H1 (cell line): ENCODE data around the gene CELSR3. TPM values are rescaled to one million over a fixed set of nuclear protein-coding genes. Genes with fewer than 3 reads are reported as not detected.

Experiments used
- CTCF ChIA-PET: fragments of 300-600 bp; sonication (Branson Sonifier 250); formaldehyde crosslinking; loops from one replicate; lab custom pipeline; 2021; ENCODE audit not compliant: partially characterized antibody; lab: Charles Lee
- POLR2A ChIA-PET: fragments of 300-600 bp; sonication (Branson Sonifier 250); formaldehyde crosslinking; loops from one replicate; lab custom pipeline; 2021; ENCODE audit warnings: inconsistent platforms; ENCODE audit not compliant: partially characterized antibody; lab: Charles Lee
- DNase-seq, 2 experiments: peaks; one replicate each; pipeline versions ENCODE4 v3.0.0 to v3.0.0-alpha.2; 2010 to 2022; ENCODE audit warnings: low spot score in 2 of 2, low read depth in 1 of 2, mixed read lengths in 1 of 2
- FAIRE-seq: peaks from 2 replicates; lab custom pipeline; 2011; peaks lifted over from hg19 to GRCh38; lab: Jason Lieb, UNC
- H2AFZ ChIP-seq: 2 replicates; pipeline ENCODE4 v1.8.1; 2012; ENCODE audit warnings: low read length, inconsistent platforms
- H2AK5ac ChIP-seq: 2 replicates; pipeline ENCODE4 v1.6.1; 2013; ENCODE audit warnings: low read depth, low read length
- H2BK120ac ChIP-seq: replicated peaks from 2 replicates; pipeline ENCODE3; 2013; ENCODE audit warnings: low read depth, low read length, inconsistent platforms
- H2BK12ac ChIP-seq: 2 replicates; pipeline ENCODE4 v1.6.1; 2013; ENCODE audit warnings: low read depth, low read length
- H2BK15ac ChIP-seq: 2 replicates; pipeline ENCODE4 v1.6.1; 2013; ENCODE audit warnings: low read length
- H2BK20ac ChIP-seq: 2 replicates; pipeline ENCODE4 v1.6.1; 2013; ENCODE audit warnings: low read length
- H2BK5ac ChIP-seq: 2 replicates; pipeline ENCODE4 v1.6.1; 2013; ENCODE audit warnings: low read depth, low read length
- H3K14ac ChIP-seq: 2 replicates; pipeline ENCODE4 v1.6.1; 2013; ENCODE audit warnings: inconsistent platforms; ENCODE audit not compliant: insufficient read length
- H3K18ac ChIP-seq: 2 replicates; pipeline ENCODE4 v1.6.1; 2013; ENCODE audit warnings: low read length; ENCODE audit errors: extremely low read depth
- H3K23ac ChIP-seq: 2 replicates; pipeline ENCODE4 v1.6.1; 2013; ENCODE audit warnings: inconsistent platforms; ENCODE audit not compliant: insufficient read length
- H3K23me2 ChIP-seq: 2 replicates; pipeline ENCODE4 v1.6.1; 2013; ENCODE audit warnings: low read depth, low read length
- H3K27ac ChIP-seq: 2 replicates; pipeline ENCODE4 v1.6.1; 2011; ENCODE audit warnings: low read depth, low read length, inconsistent platforms
- H3K27me3 ChIP-seq, 4 experiments: replicated peaks in 1 of 4; 1 replicate in 1 of 4; 2 replicates in 3 of 4; pipeline versions ENCODE4 v1.6.1 to v1.8.1; 2011 to 2013; ENCODE audit warnings: low read length in 3 of 4, mild to moderate bottlenecking in 3 of 4, inconsistent platforms in 2 of 4, mixed read lengths in 2 of 4, moderate library complexity in 1 of 4; ENCODE audit not compliant: control insufficient read depth in 3 of 4, insufficient read depth in 3 of 4; ENCODE audit errors: extremely low read depth in 1 of 4
- H3K36me3 ChIP-seq, 4 experiments: 2 replicates each; pipeline versions ENCODE4 v1.6.1 to v1.8.1; 2011 to 2013; ENCODE audit warnings: mild to moderate bottlenecking in 4 of 4, low read length in 3 of 4, moderate library complexity in 2 of 4, control low read depth in 1 of 4, inconsistent platforms in 1 of 4; ENCODE audit not compliant: insufficient read depth in 4 of 4, control insufficient read depth in 2 of 4
- H3K4ac ChIP-seq: replicated peaks from 2 replicates; pipeline ENCODE3; 2013; ENCODE audit warnings: low read length, low read depth, mixed read lengths, inconsistent platforms; ENCODE audit not compliant: insufficient read length
- H3K4me1 ChIP-seq, 4 experiments: replicated peaks in 1 of 4; 1 replicate in 1 of 4; 2 replicates in 3 of 4; pipeline versions ENCODE4 v1.6.1 to v1.8.1; 2011 to 2013; ENCODE audit warnings: low read length in 3 of 4, inconsistent platforms in 2 of 4, mixed read lengths in 1 of 4; ENCODE audit not compliant: insufficient read depth in 4 of 4, control insufficient read depth in 3 of 4
- H3K4me2 ChIP-seq, 2 experiments: 2 replicates each; pipeline versions ENCODE4 v1.6.1 to v1.8.1; 2011 to 2013; ENCODE audit warnings: low read depth in 2 of 2, low read length in 2 of 2, control low read depth in 1 of 2, inconsistent platforms in 1 of 2, mild to moderate bottlenecking in 1 of 2; ENCODE audit not compliant: insufficient read depth in 1 of 2
- H3K4me3 ChIP-seq, 4 experiments: fragments of 200-600, 300-600 bp in 1 of 4; sonication (generic), shearing (Covaris generic), sonication (Bioruptor Twin) in 1 of 4; 2 replicates each; pipeline versions ENCODE4 v1.5.1 to v1.8.1; 2011 to 2016; ENCODE audit warnings: low read length in 4 of 4, low read depth in 3 of 4, control low read depth in 2 of 4, inconsistent platforms in 2 of 4, mild to moderate bottlenecking in 2 of 4, mixed read lengths in 1 of 4, moderate library complexity in 1 of 4; ENCODE audit not compliant: insufficient read depth in 2 of 4; ENCODE audit errors: extremely low read depth in 1 of 4
- H3K56ac ChIP-seq: replicated peaks from 2 replicates; pipeline ENCODE3; 2013; ENCODE audit warnings: low read depth, mild to moderate bottlenecking, mixed read lengths, low read length, inconsistent platforms; ENCODE audit not compliant: insufficient read length
- H3K79me1 ChIP-seq: 2 replicates; pipeline ENCODE4 v1.6.1; 2013; ENCODE audit warnings: low read depth, low read length, control low read depth
- H3K79me2 ChIP-seq, 2 experiments: 2 replicates each; pipeline versions ENCODE4 v1.6.1 to v1.8.1; 2012 to 2013; ENCODE audit warnings: low read length in 2 of 2, mild to moderate bottlenecking in 2 of 2, inconsistent platforms in 1 of 2; ENCODE audit not compliant: insufficient read depth in 2 of 2, control insufficient read depth in 1 of 2
- H3K9ac ChIP-seq, 4 experiments: replicated peaks in 1 of 4; 1 replicate in 1 of 4; 2 replicates in 3 of 4; pipeline versions ENCODE4 v1.6.1 to v1.8.1; 2011 to 2013; ENCODE audit warnings: low read depth in 3 of 4, low read length in 3 of 4, control low read depth in 2 of 4, mild to moderate bottlenecking in 2 of 4, moderate library complexity in 2 of 4, inconsistent platforms in 1 of 4; ENCODE audit errors: extremely low read depth in 1 of 4
- H3K9me3 ChIP-seq, 2 experiments: 2 replicates each; pipeline versions ENCODE4 v1.6.1 to v1.8.1; 2012 to 2013; ENCODE audit warnings: mild to moderate bottlenecking in 2 of 2, moderate library complexity in 2 of 2, control low read depth in 1 of 2, inconsistent platforms in 1 of 2, low read depth in 1 of 2, low read length in 1 of 2, mixed read lengths in 1 of 2; ENCODE audit not compliant: insufficient read depth in 2 of 2
- H4K20me1 ChIP-seq, 2 experiments: replicated peaks in 1 of 2; 2 replicates each; pipeline versions ENCODE3 to v1.8.1; 2011 to 2013; ENCODE audit warnings: inconsistent platforms in 2 of 2, low read length in 2 of 2, mild to moderate bottlenecking in 1 of 2; ENCODE audit not compliant: insufficient read depth in 2 of 2, control insufficient read depth in 1 of 2
- H4K5ac ChIP-seq: 2 replicates; pipeline ENCODE4 v1.6.1; 2013; ENCODE audit warnings: low read length, low read depth, mixed read lengths, inconsistent platforms; ENCODE audit not compliant: insufficient read length
- H4K8ac ChIP-seq: 2 replicates; pipeline ENCODE4 v1.8.0; 2013; ENCODE audit warnings: mild to moderate bottlenecking, moderate library complexity, low read length, inconsistent platforms; ENCODE audit not compliant: insufficient read depth; ENCODE audit errors: extremely low read depth
- H4K91ac ChIP-seq: replicated peaks from 2 replicates; pipeline ENCODE3; 2013; ENCODE audit warnings: low read length, mixed read lengths, inconsistent platforms; ENCODE audit not compliant: insufficient read length
- CHD2 ChIP-seq: IDR thresholded peaks from 2 replicates; pipeline ENCODE4 v1.6.1; 2012; ENCODE audit warnings: low read length, improper control_type of control experiment
- KDM1A ChIP-seq: fragments of 200-600, 300-600 bp; sonication (generic); IDR thresholded peaks from 2 replicates; pipeline ENCODE4 v1.7.1; 2016; ENCODE audit warnings: mild to moderate bottlenecking, low read length, borderline replicate concordance
- RNF2 ChIP-seq: fragments of 200-900, 300-1000 bp; sonication (generic); IDR thresholded peaks from 2 replicates; pipeline ENCODE4 v1.7.1; 2016; ENCODE audit warnings: borderline replicate concordance, low read depth, mild to moderate bottlenecking, antibody characterized with exemption, low read length; ENCODE audit not compliant: poor library complexity, severe bottlenecking; ENCODE audit errors: missing control alignments
- polyA plus RNA-seq, 7 experiments: library from polyadenylated mRNA; depleted of rRNA in 3 of 7; stranded (reverse) in 5 of 7; unstranded in 2 of 7; fragments of >200 nt in 5 of 7; fragments of 200-250 nt in 2 of 7; gene quantifications; 1 replicate in 5 of 7; 2 replicates in 1 of 7; 4 replicates in 1 of 7; pipeline versions ENCODE4 v1.2.1 to v1.2.3, GENCODE V29; 2011 to 2013; ENCODE audit warnings: missing spikeins in 2 of 7, mixed read lengths in 2 of 7
- total RNA-seq: library from RNA; stranded (reverse); fragmentation: NEBNext Ultra II Directional; extraction: Animal tissue kit (Norgen Biotek cat#: 25700); gene quantifications from 2 replicates; pipeline ENCODE4 v1.2.1, GENCODE V29; 2021

The CELSR3 gene
- total and polyA plus RNA-seq, 2 of the 8 experiments (the other 6 are each of a cell fraction or from before 2014, with no cell fraction given): 11.6 to 29.5 TPM

- ChIA-PET POLR2A (interaction anchor here (1.0 to 13.3 kb wide), 7 partner anchors 8 to 66 kb away, joined by 3 to 187 read pairs (median 9); partner anchors contain the start of genes IP6K2 and NCKIPSD), CTCF (interaction anchor here (0.9 to 1.8 kb wide), 4 partner anchors 10 to 43 kb away, joined by 3 to 5 read pairs (median 4); partner anchors contain the start of gene NCKIPSD)
- Histone ChIP-seq H4K5ac (no peak overlapping the region), H4K20me1 (peaks cover 23 to 30% of the 10 kb centered on the region in 2 experiments), H3K14ac (no peak overlapping the region), H2AK5ac (no peak overlapping the region), H3K27me3 (no peaks in the 10 kb centered on the region), H4K91ac (no peak overlapping the region), H3K4me2 (peak overlapping the region in 1 of 2 experiments; percentile 24; a peak in 1 of 4 replicates), H4K8ac (no peak overlapping the region), H3K4ac (no peak overlapping the region), H3K79me2 (peaks cover 31 to 83% of the 10 kb centered on the region in 2 experiments), H2BK120ac (no peak overlapping the region), H2BK12ac (no peak overlapping the region; the same call in 1 of the 2 replicates), H3K79me1 (peaks cover 14% of the 10 kb centered on the region), H2BK20ac (no peak overlapping the region), H3K23me2 (no peaks in the 10 kb centered on the region), H3K36me3 (peaks cover 25 to 68% (median 41%) of the 10 kb centered on the region in 4 experiments), H3K4me3 (no peak overlapping the region), H3K9ac (no peak overlapping the region), H3K23ac (no peak overlapping the region), H3K9me3 (no peaks in the 10 kb centered on the region), H3K27ac (no peak overlapping the region), H2BK15ac (no peak overlapping the region), H3K56ac (no peak overlapping the region), H2BK5ac (0 out of 2 replicates have a peak overlapping the region, but pooled peaks have one; percentile 21), H3K4me1 (peaks cover 6 to 10% (median 7%) of the 10 kb centered on the region in 4 experiments), H2AFZ (no peak overlapping the region), H3K18ac (no peak overlapping the region)
- DNase-seq (no peak), FAIRE-seq (no peak)
- TF ChIP-seq CHD2: no peak
- no peak for TF ChIP-seq KDM1A
- TF ChIP-seq RNF2: no peak
These were observed 33.9 kb upstream of the CELSR3 start for GRCh38 chr3:48696601-48697000.
